ENCODE results near the gene DRG2.

DRG2 gene

DNA sequence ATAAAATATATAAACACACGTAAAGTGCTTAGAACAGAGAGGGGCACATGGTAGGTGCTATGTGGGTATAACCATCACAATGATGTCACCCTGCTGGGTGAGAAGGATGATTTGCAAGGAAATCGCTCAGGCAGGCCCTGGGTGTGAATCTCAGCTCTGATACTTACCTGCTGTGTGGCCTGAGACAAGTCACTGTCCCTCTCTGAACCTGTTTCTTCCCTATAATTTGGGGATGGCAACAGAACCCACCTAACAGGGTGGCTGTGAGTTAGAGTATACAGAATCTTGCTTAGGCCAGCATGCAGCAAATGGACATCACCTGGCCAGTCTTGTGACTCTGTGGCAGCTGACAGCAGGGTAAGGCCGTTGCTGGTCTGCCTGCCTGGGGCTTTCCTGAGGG, 59.2 kb downstream of the DRG2 start:
- Histone ChIP-seq H3K9me3 (ENCODE audit: control insufficient read depth in 1 of 2, low read length in 2 of 2) (no peaks in the 10 kb centered on the region), H3K36me3 (ENCODE audit: control insufficient read depth in 1 of 2, insufficient read depth in 2 of 2, low read length in 2 of 2) (no peaks in the 10 kb centered on the region), H3K4me1 (ENCODE audit: control insufficient read depth in 1 of 2, insufficient read depth in 2 of 2, low read length in 2 of 2) (no peaks in the 10 kb centered on the region), H3K4me3 (ENCODE audit: low read depth in 1 of 2, low read length in 2 of 2) (no peak overlapping the region), H3K27ac (ENCODE audit: low read length) (no peak overlapping the region), H3K27me3 (ENCODE audit: low read depth, low read length) (no peaks in the 10 kb centered on the region)

DNA sequence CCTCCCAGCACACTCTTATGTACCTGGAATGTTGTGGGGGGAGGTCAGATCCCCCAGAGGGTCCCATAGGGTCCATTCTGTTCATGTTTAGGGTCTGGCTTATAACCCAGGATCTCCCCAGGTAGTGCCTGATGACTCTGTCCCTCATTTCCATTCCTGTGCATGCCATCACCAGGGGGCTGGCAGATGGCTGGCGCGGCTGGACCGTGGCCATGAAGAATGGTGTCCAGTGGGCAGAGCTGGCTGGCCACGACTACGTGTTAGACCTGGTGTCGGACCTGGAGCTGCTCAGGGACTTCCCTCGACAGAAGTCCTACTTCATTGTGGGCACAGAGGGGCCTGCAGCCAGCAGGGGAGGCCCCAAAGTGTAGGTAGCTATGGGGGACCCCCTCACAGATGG, 60.8 kb downstream of the DRG2 start:
- Histone ChIP-seq H3K36me3 (ENCODE audit: control insufficient read depth in 1 of 2, insufficient read depth in 2 of 2, low read length in 2 of 2) (no peaks in the 10 kb centered on the region), H3K27ac (ENCODE audit: low read length) (no peak overlapping the region), H3K4me3 (ENCODE audit: low read depth in 1 of 2, low read length in 2 of 2) (no peak overlapping the region), H3K9me3 (ENCODE audit: control insufficient read depth in 1 of 2, low read length in 2 of 2) (no peaks in the 10 kb centered on the region), H3K27me3 (ENCODE audit: low read depth, low read length) (no peaks in the 10 kb centered on the region), H3K4me1 (ENCODE audit: control insufficient read depth in 1 of 2, insufficient read depth in 2 of 2, low read length in 2 of 2) (no peaks in the 10 kb centered on the region)

DNA sequence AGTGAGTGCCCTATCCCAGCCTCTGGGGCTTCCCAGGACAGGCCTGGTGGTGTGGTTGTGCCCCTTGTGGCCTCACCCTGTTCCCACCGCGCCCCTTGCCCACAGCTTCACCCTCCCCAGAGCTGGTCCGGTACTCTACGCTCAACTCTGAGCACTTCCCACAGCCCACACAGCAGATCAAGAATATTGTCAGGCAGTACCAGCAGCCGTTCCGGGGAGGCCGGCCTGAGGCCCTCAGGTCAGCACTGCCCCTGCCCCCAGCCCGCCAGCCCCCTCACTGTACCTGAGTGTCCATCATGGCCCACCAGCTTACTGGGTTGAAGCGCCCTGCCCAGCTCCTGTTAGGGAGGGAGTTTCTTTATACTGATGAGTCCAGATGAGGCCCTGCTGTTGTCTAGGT, 63.5 kb downstream of the DRG2 start:
- no peak overlapping the region for H3K4me3 ChIP-seq (ENCODE audit: low read depth in 1 of 2, low read length in 2 of 2)
- no peak overlapping the region for H3K27ac ChIP-seq (ENCODE audit: low read length)
- H3K9me3 ChIP-seq (ENCODE audit: control insufficient read depth in 1 of 2, low read length in 2 of 2): no peaks in the 10 kb centered on the region
- H3K27me3 ChIP-seq (ENCODE audit: low read depth, low read length): no peaks in the 10 kb centered on the region
- H3K36me3 ChIP-seq (ENCODE audit: control insufficient read depth in 1 of 2, insufficient read depth in 2 of 2, low read length in 2 of 2): no peaks in the 10 kb centered on the region
- no peaks in the 10 kb centered on the region for H3K4me1 ChIP-seq (ENCODE audit: control insufficient read depth in 1 of 2, insufficient read depth in 2 of 2, low read length in 2 of 2)

DNA sequence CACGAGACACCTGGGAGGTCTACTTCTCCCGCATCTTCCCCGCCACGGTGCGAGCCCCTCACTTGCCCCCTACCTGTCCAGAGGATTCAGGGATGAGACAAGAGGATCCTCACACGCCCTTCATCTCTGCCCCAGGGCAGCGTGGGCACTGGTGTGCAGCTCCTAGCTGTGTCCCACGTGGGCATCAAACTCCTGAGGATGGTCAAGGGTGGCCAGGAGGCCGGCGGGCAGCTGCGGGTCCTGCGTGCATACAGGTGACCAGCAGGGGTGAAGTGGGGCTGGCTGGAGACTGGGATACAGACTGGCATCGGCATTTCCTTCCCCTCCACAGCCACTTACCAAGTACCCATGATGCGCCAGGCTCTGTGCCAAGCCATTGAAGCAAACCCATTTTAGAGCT, 67.4 kb downstream of the DRG2 start:
- Histone ChIP-seq H3K4me1 (ENCODE audit: control insufficient read depth in 1 of 2, insufficient read depth in 2 of 2, low read length in 2 of 2) (peaks cover 0 to 7% of the 10 kb centered on the region in 2 donors), H3K36me3 (ENCODE audit: control insufficient read depth in 1 of 2, insufficient read depth in 2 of 2, low read length in 2 of 2) (no peaks in the 10 kb centered on the region), H3K4me3 (ENCODE audit: low read depth in 1 of 2, low read length in 2 of 2) (no peak overlapping the region), H3K9me3 (ENCODE audit: control insufficient read depth in 1 of 2, low read length in 2 of 2) (no peaks in the 10 kb centered on the region), H3K27ac (ENCODE audit: low read length) (no peak overlapping the region), H3K27me3 (ENCODE audit: low read depth, low read length) (no peaks in the 10 kb centered on the region)

GRCh38 chr17:18156171-18156975, 68.6 kb downstream of the DRG2 start:
- peaks cover 0 to 7% of the 10 kb centered on the region in 2 donors for H3K4me1 ChIP-seq (ENCODE audit: control insufficient read depth in 1 of 2, insufficient read depth in 2 of 2, low read length in 2 of 2)
- H3K27ac ChIP-seq (ENCODE audit: low read length): no peak overlapping the region
- no peaks in the 10 kb centered on the region for H3K9me3 ChIP-seq (ENCODE audit: control insufficient read depth in 1 of 2, low read length in 2 of 2)
- H3K36me3 ChIP-seq (ENCODE audit: control insufficient read depth in 1 of 2, insufficient read depth in 2 of 2, low read length in 2 of 2): no peaks in the 10 kb centered on the region
- no peaks in the 10 kb centered on the region for H3K27me3 ChIP-seq (ENCODE audit: low read depth, low read length)
- no peak overlapping the region for H3K4me3 ChIP-seq (ENCODE audit: low read depth in 1 of 2, low read length in 2 of 2)

DNA sequence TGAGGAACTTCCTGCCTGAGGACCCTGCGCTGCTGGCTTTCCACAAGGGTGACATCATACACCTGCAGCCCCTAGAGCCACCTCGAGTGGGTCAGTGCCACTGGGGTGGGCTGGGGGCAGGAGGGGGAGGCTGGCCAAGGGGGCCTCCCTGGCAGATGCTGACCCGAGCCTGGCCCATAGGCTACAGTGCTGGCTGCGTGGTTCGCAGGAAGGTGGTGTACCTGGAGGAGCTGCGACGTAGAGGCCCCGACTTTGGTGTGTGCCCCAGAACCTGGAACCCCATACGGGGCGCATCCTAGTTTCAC, 69.2 kb downstream of the DRG2 start:
- no peak overlapping the region for H3K27ac ChIP-seq (ENCODE audit: low read length)
- H3K4me1 ChIP-seq (ENCODE audit: control insufficient read depth in 1 of 2, insufficient read depth in 2 of 2, low read length in 2 of 2): peaks cover 0 to 7% of the 10 kb centered on the region in 2 donors
- H3K9me3 ChIP-seq (ENCODE audit: control insufficient read depth in 1 of 2, low read length in 2 of 2): no peaks in the 10 kb centered on the region
- H3K4me3 ChIP-seq (ENCODE audit: low read depth in 1 of 2, low read length in 2 of 2): no peak overlapping the region
- H3K36me3 ChIP-seq (ENCODE audit: control insufficient read depth in 1 of 2, insufficient read depth in 2 of 2, low read length in 2 of 2): no peaks in the 10 kb centered on the region
- H3K27me3 ChIP-seq (ENCODE audit: low read depth, low read length): no peaks in the 10 kb centered on the region
